IPS DF 6.9 (cell line): ENCODE results near the gene HS3ST3A1.
"Not testable (repeated sequence)": the region's sequence is repeated elsewhere in the genome, so short reads cannot be mapped to it uniquely, and the experiment has no call there.

Source experiments
- DNase-seq: peaks from one replicate; pipeline ENCODE4 v3.0.0-alpha.2; 2013; ENCODE audit warnings: low read depth, low spot score
- H3K27ac ChIP-seq: one replicate; pipeline ENCODE4 v1.5.1; 2013; ENCODE audit warnings: low read length, control low read depth
- H3K27me3 ChIP-seq: 2 replicates; pipeline ENCODE4 v1.6.1; 2013; ENCODE audit warnings: mild to moderate bottlenecking, low read length; ENCODE audit not compliant: control insufficient read depth, insufficient read depth
- H3K36me3 ChIP-seq: 2 replicates; pipeline ENCODE4 v1.6.1; 2013; ENCODE audit warnings: low read length; ENCODE audit not compliant: control insufficient read depth, insufficient read depth
- H3K4me1 ChIP-seq: 2 replicates; pipeline ENCODE4 v1.6.1; 2013; ENCODE audit warnings: low read length; ENCODE audit not compliant: control insufficient read depth, insufficient read depth
- H3K4me3 ChIP-seq: 2 replicates; pipeline ENCODE4 v1.5.1; 2013; ENCODE audit warnings: mild to moderate bottlenecking, low read length
- H3K9me3 ChIP-seq: 2 replicates; pipeline ENCODE4 v1.6.1; 2013; ENCODE audit warnings: low read length, inconsistent platforms; ENCODE audit not compliant: control insufficient read depth, insufficient read depth
- WGBS: extraction: QIAGEN DNeasy Blood & Tissue Kit; methylation state at CpG from one replicate; pipeline ENCODE4 v1.1.7; 2013; ENCODE audit warnings: mixed read lengths, missing lambda C conversion rate; ENCODE audit not compliant: insufficient read length, insufficient coverage; 5-methylcytosine and 5-hydroxymethylcytosine counted together

HS3ST3A1 gene

GRCh38 chr17:13557077-13557476 lies 44.7 kb downstream of the HS3ST3A1 start:
- Histone ChIP-seq H3K36me3 (no peaks in the 10 kb centered on the region), H3K27me3 (no peaks in the 10 kb centered on the region), H3K9me3 (no peaks in the 10 kb centered on the region), H3K4me1 (no peaks in the 10 kb centered on the region), H3K27ac (no peak overlapping the region), H3K4me3 (no peak overlapping the region)
- DNase-seq = no peak
- WGBS = no CpG with 5 or more reads among the region's 6 CpGs

GRCh38 chr17:13554231-13554630 lies 47.5 kb downstream of the HS3ST3A1 start:
- Histone ChIP-seq H3K27ac (no peak overlapping the region), H3K9me3 (no peaks in the 10 kb centered on the region), H3K27me3 (no peaks in the 10 kb centered on the region), H3K4me3 (no peak overlapping the region), H3K4me1 (no peaks in the 10 kb centered on the region), H3K36me3 (no peaks in the 10 kb centered on the region)
- no peak for DNase-seq
- WGBS = no CpG with 5 or more reads among the region's 5 CpGs

GRCh38 chr17:13550291-13550690 lies 51.4 kb downstream of the HS3ST3A1 start:
- DNase-seq = no peak
- H3K9me3 ChIP-seq = no peaks in the 10 kb centered on the region
- H3K4me3 ChIP-seq = no peak overlapping the region
- H3K27ac ChIP-seq = no peak overlapping the region
- no peaks in the 10 kb centered on the region for H3K36me3 ChIP-seq
- no peaks in the 10 kb centered on the region for H3K27me3 ChIP-seq
- no peaks in the 10 kb centered on the region for H3K4me1 ChIP-seq
- no CpG with 5 or more reads among the region's 6 CpGs for WGBS

GRCh38 chr17:13548576-13548975 lies 53.2 kb downstream of the HS3ST3A1 start:
- not testable (repeated sequence) for H3K4me1 ChIP-seq, H3K9me3 ChIP-seq, H3K4me3 ChIP-seq, H3K36me3 ChIP-seq, DNase-seq, H3K27ac ChIP-seq, H3K27me3 ChIP-seq
- WGBS = no CpG with 5 or more reads among the region's 6 CpGs

- Histone ChIP-seq H3K9me3 (no peaks in the 10 kb centered on the region), H3K27ac (no peak overlapping the region), H3K4me3 (no peak overlapping the region), H3K27me3 (no peaks in the 10 kb centered on the region), H3K36me3 (no peaks in the 10 kb centered on the region), H3K4me1 (no peaks in the 10 kb centered on the region)
- no peak for DNase-seq
- no CpG with 5 or more reads among the region's 2 CpGs for WGBS
Observed at GRCh38 chr17:13546851-13547250, 54.9 kb downstream of the HS3ST3A1 start.

GRCh38 chr17:13545941-13546340 lies 55.8 kb downstream of the HS3ST3A1 start:
- Histone ChIP-seq H3K4me3 (no peak overlapping the region), H3K27ac (no peak overlapping the region), H3K27me3 (no peaks in the 10 kb centered on the region), H3K4me1 (no peaks in the 10 kb centered on the region), H3K9me3 (no peaks in the 10 kb centered on the region), H3K36me3 (no peaks in the 10 kb centered on the region)
- WGBS = no CpG with 5 or more reads among the region's 8 CpGs
- DNase-seq = no peak

- DNase-seq = no peak
- no CpG with 5 or more reads among the region's 9 CpGs for WGBS
- H3K27me3 ChIP-seq = no peaks in the 10 kb centered on the region
- H3K4me3 ChIP-seq = no peak overlapping the region
- no peak overlapping the region for H3K27ac ChIP-seq
- no peaks in the 10 kb centered on the region for H3K9me3 ChIP-seq
- H3K4me1 ChIP-seq = no peaks in the 10 kb centered on the region
- H3K36me3 ChIP-seq = no peaks in the 10 kb centered on the region
Observed at GRCh38 chr17:13544765-13545164, 57.0 kb downstream of the HS3ST3A1 start.

- WGBS = no CpG with 5 or more reads among the region's 7 CpGs
- Histone ChIP-seq H3K36me3 (no peaks in the 10 kb centered on the region), H3K9me3 (no peaks in the 10 kb centered on the region), H3K4me3 (no peak overlapping the region), H3K27ac (no peak overlapping the region), H3K4me1 (no peaks in the 10 kb centered on the region), H3K27me3 (no peaks in the 10 kb centered on the region)
- DNase-seq = no peak
Observed at GRCh38 chr17:13544292-13544691, 57.4 kb downstream of the HS3ST3A1 start.

GRCh38 chr17:13542636-13543035 lies 59.1 kb downstream of the HS3ST3A1 start:
- no peaks in the 10 kb centered on the region for H3K27me3 ChIP-seq
- H3K4me1 ChIP-seq = no peaks in the 10 kb centered on the region
- H3K27ac ChIP-seq = no peak overlapping the region
- no peaks in the 10 kb centered on the region for H3K36me3 ChIP-seq
- no peak overlapping the region for H3K4me3 ChIP-seq
- H3K9me3 ChIP-seq = no peaks in the 10 kb centered on the region
- DNase-seq = no peak

- Histone ChIP-seq H3K4me3 (no peak overlapping the region), H3K9me3 (no peaks in the 10 kb centered on the region), H3K36me3 (no peaks in the 10 kb centered on the region), H3K27me3 (no peaks in the 10 kb centered on the region), H3K4me1 (no peaks in the 10 kb centered on the region), H3K27ac (no peak overlapping the region)
- no CpG with 5 or more reads among the region's 2 CpGs for WGBS
- DNase-seq = no peak
Observed at GRCh38 chr17:13541032-13541480, 60.7 kb downstream of the HS3ST3A1 start.

GRCh38 chr17:13540546-13540945 lies 61.2 kb downstream of the HS3ST3A1 start:
- Histone ChIP-seq H3K9me3 (no peaks in the 10 kb centered on the region), H3K4me1 (no peaks in the 10 kb centered on the region), H3K27ac (no peak overlapping the region), H3K4me3 (no peak overlapping the region), H3K27me3 (no peaks in the 10 kb centered on the region), H3K36me3 (no peaks in the 10 kb centered on the region)
- no CpG with 5 or more reads among the region's 2 CpGs for WGBS
- DNase-seq = no peak
